CD4-positive, alpha-beta T cell treated with Interleukin-4 for 1 hour (primary cell): Measurements from ENCODE around the gene C4B.
"Not testable (repeated sequence)": the region's sequence is repeated elsewhere in the genome, so short reads cannot be mapped to it uniquely, and the experiment has no call there.

Experiments
- DNase-seq, 2 donors: peaks; one replicate each; pipeline ENCODE4 v3.0.0-alpha.2; 2020 to 2022

Gene C4B

DNA sequence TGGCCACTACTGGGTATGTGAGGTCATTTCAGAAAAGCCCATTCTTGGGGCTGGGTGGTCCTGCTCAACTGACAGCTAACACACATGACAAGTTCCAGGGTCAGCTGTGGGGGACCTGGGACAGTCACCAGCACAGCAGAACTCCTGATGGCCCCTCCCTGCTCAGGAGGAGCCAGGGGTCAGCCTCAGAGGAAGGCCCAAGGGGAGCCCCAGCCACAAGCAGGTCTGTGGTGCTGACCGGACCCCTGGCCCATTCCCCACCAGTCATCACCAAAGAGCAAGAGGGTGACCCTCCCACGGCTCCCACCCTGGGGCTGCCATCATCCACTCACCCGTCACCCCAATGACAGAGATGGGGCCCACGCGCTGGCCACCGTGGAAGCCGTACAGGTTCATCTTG lies 41.7 kb downstream of the C4B start:
- DNase-seq, result no peak

DNA sequence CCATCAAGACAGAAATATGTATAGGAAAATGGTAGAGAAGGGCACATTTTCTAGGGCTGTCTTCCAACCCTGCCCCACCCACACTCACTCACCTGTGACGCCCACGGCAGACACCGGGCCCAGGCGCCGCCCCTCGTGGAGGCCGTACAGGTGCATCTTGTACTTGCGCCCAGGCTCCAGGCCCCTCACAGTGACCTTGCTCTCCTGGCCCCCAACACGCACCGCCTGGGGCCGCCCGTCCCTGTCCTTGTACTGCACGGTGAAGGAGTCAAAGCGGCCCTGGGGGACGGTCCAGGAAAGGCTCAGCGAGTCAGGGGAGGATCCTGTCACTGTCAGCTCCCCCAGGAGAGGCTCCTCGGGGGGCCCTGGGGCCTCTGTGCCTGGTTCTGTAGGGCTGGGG lies 43.4 kb downstream of the C4B start:
- no peak for DNase-seq

DNA sequence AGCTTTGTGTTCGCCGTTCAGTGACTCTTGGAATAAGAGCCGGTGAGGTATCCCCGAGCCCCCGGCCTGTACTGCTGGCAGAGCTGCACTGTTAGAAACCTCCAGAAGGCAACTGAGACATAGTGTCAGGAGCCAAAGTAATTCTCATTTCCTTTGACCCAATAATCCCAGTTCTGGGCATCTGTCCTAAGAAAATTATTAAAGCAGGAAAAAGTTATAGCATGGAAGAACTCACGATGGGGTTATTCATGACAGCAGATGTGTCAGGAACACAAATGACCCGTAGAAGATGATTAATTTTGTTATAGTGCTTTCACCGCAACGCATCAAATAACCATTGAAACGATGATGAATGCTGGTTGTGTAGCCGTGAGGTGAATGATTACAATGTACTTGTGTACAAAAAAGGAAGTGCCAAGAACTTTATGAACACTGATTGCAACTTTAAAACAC lies 43.9 kb downstream of the C4B start:
- DNase-seq, result no peak

DNA sequence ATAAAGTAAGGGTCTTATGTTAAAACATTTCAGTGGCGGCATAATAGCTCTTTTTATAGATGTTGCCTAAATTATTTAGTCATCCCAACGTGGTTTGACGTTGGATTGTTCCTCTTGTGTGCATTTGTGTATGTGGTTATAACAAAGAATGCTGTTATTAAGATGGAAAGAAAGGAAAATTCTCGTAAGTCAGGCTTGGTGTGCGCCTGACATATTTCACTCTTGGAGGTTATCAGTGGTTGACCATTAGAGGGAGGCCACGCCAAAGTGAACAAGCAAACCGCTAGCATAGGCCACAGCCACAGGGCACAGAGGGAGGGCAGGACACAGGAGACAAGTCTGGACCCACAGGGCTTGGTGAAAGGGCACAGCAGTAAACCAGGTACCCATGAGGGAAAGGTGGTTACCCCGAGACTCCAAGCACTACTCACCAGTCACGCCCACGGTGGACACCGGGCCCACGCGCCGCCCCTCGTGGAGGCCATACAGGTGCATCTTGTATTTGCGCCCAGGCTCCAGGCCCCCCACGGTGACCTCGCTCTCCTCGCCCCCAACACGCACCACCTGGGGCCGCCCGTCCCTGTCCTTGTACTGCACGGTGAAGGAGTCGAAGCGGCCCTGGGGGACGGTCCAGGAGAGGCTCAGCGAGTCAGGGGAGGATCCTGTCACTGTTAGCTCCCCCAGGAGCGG lies 46.5 kb downstream of the C4B start:
- DNase-seq, result no peak

DNA sequence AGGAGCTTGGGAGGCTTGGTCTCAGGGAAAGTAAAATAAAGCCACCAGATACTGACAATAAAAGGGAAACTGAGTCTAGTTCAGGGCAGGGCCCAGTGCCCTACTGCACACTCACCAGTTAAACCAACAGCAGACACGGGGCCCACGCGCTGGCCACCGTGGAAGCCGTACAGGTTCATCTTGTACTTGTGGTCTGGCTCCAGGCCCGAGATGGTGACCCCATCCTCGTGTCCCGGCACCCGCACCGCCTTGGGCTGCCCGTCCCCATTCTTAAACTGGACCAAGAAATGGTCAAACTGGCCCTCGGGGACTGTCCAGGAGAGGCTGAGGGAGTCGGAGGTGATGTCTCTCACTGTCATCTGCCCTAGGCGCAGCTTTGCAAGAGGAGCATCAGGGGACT lies 50.1 kb downstream of the C4B start:
- DNase-seq, result no peak

DNA sequence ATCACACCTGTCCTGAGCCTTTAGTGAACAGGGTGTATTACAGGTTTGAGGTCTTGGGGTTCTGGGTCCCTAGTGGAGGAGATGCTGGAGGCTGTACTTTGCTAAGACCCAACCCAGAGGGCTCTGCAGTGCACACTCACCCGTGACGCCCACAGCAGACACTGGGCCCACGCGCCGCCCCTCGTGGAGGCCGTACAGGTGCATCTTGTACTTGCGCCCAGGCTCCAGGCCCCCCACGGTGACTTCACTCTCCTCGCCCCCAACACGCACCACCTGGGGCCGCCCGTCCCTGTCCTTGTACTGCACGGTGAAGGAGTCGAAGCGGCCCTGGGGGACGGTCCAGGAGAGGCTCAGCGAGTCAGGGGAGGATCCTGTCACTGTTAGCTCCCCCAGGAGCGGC lies 52.9 kb downstream of the C4B start:
- not testable (repeated sequence) for DNase-seq

DNA sequence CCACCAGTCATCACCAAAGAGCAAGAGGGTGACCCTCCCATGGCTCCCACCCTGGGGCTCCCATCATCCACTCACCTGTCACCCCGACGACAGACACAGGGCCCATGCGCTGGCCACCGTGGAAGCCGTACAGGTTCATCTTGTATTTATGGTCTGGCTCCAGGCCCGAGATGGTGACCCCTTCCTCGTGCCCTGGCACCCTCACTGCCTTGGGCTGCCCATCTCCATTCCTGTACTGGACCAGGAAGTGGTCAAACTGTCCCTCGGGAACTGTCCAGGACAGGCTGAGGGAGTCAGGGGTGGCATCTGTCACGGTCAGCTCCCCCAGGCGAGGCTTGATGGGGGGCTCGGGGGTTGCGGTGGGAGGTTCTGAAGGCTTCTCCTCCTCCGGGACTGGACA lies 53.7 kb downstream of the C4B start:
- not testable (repeated sequence) for DNase-seq

DNA sequence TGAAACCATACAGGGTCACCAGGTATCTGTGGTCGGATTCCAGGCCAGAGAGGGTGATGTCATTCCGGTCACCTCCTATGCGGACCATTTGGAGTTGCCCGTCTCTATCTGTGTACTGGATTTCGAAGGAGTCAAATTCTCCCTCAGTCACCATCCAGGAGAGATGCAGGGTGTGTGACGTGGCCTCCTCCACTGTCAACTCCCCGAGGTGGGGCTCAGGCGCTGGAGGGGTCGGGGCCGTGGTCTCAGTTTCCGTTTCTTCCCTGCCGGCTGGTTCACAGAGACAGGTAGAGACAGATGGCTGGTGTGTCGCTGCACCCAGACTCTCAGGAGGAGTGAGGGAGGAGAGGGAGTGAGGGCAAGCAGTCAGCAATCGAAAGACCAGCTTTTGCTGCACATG lies 54.3 kb downstream of the C4B start:
- DNase-seq, result no peak

DNA sequence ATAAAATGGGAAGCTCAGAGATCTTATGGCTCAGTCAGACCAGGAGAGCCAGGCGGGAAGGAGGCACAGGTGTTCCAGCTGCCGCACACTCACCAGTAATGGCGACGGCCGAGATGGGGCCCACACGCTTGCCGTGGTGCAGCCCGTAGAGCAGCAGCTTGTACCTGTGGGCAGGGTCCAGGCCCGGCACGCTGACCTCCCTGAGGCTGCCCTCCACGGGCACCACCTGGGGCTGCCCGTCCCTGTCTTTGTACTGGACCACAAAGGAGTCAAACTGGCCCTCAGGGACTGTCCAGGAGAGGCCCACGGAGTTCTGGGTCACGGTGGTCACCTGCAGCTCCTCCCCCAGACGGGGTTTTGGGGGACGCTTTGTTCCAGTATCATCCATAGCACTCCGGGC lies 54.9 kb downstream of the C4B start:
- DNase-seq, result no peak

DNA sequence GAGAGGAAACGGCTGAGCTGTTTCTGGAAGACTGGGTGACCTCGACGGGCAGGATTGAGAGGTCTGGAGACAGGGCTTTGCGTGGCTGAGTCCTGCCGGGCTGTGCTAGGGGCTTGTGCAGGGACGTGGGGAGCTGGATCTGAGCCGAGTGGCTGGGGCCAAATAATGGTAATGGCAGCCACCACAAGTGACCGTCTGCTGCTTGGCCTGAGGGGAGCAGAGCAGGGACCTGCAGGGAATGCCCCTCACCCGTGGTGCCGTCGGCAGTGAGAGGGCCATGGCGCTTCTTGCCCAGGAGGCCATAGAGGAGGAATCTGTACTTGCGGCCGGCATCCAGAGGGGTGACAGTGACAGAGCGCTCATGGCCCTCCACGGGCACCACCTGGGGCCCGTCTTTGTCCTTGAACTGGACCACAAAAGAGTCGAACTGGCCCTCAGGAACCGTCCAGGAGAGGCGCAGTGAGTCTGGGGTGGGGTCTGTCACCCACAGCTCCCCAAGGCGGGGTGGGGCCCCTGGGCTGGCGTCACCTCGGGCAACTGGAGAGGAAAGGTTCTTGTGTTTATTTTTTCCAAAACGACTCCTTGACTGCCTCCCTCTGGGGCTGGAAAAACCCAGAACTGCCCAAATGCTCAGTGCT lies 55.4 kb downstream of the C4B start:
- no peak for DNase-seq

DNA sequence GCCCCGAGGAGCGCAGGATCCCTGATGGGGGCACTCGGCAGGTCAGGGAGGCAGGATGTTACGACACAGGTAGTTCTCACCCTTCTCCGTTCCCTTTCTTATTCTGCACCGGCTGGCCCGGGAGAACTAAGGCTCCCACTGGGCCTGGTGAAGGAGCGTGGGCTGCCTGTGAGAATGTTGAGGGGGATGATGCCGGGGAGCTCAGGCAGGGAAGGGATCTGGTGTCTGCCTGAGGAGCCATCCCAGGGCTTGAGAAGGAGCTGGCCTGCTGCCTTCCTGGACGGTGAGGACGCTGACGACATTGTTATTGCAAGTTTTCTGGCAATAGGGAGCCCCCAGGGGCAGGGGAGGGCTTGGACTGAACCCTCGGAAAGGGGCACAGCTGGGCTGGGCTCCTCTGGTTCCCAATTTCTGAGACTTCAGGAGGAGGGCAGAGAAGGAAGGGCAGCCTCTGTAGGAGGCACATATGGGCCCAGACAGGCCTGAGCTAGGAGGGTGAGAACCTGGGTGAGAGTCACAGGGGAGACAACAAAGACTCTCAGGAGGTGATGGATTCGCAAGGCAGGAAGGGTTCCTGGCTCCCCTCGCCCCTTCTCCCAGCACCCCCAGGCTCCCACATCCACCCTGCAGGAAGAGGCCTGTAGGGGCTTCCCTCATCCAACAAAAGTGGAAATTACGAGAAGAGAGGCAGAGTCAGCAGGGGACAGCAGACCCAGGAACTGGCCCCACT lies 56.4 kb downstream of the C4B start:
- no peak for DNase-seq

DNA sequence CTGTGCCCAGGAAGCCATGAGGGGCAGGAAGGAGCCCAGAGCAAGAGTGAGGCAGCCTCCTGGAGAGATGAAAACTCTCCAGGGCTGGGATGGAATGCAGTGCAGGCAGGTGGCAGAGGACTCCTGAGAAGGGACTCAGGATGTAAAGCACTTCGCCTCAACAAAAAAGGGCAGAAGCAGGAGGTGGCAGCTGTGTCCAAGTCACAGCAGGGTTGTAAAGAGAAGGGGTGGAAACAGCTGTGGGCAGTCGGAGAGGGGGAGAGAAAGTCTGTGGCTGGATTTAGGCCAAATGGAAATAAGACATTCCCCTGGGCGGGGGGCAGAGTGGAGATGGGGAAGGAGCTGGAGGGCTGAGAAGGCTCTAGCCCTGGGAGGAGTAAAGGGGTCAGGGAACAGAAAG lies 58.5 kb downstream of the C4B start:
- DNase-seq, result no peak

DNA sequence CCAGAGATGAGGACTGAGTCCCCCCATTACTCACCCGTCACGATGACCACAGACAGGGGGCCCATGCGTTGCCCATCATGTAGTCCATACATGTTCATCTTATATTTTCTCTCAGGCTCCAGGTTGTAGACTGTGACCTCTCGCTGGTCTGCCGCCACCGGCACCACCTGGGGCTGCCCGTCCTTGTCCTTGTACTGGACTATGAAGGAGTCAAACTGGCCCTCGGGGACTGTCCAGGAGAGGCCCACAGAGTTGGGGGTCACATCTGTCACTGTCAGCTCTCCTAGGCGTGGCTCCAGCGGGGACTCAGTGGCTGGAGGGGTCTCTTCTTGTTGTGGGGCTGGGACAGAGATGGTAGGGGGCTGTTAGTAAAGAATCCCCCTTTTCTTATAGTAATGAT lies 59.0 kb downstream of the C4B start:
- no peak for DNase-seq

DNA sequence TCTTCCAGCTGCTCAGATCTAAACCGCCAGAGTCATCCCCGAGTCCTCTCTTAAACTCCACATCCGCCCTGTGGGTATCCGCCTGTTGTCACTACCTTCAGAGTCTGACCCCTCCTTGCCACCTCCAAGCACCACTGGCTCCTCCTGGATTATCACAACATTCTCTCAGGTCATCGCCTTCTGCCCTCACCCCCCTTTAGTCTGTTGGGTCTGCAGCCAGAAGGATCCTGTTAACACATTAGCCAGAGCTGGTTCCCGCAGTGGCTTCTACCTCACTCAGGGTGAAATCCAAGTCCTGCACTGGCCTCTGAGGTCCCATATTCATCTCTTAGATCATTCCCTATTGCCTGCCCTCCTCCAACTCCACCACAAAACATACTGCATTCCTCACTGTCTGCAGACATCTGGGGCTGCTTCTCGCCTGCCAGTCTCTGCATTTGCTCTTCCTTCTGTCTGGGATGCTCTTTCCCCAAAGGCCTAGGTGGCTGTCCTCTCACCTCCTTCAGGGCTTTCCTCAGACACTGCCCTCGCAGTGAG lies 60.5 kb downstream of the C4B start:
- DNase-seq, result no peak

DNA sequence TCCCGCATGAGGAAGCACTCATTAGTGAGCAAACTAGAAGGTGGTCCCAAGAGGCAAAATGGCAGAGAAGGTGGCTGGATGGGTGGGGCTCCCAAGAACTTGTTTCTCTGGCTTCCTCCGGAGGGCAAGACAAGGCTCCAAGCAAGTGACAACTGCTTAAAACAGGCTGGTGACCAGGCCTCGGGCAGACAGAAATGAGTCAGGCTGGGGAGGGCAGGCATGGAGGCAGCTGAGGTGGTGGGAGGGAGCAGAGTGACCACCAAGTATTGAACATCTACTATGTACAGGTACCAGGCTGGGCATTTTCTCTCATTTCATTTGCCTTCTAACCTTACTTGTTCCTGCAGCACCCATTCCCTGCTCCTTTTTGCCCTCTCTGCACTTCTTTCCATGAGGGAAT lies 61.2 kb downstream of the C4B start:
- DNase-seq, result no peak

DNA sequence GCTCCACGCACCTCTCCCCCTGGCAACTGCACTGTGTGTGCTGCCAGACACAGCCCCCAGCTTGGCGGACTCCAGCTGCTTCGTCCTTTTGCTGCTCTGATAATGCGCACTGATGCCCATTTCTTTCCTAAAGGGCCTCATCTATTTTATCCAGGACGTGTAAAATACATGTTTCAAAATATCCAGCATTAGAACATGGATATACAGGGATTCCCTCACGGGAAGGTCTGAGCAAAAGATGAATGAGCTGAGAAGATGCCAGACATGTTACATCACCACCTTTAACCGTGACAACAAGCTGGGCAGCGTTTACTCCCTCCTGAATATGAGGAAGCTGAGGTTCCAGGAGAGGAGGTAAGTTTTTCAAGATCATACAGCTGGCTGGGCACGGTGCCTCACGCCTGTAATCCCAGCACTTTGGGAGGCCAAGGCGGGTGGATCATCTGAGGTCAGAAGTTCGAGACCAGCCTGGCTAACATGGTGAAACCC lies 61.8 kb downstream of the C4B start:
- DNase-seq, result no peak

DNA sequence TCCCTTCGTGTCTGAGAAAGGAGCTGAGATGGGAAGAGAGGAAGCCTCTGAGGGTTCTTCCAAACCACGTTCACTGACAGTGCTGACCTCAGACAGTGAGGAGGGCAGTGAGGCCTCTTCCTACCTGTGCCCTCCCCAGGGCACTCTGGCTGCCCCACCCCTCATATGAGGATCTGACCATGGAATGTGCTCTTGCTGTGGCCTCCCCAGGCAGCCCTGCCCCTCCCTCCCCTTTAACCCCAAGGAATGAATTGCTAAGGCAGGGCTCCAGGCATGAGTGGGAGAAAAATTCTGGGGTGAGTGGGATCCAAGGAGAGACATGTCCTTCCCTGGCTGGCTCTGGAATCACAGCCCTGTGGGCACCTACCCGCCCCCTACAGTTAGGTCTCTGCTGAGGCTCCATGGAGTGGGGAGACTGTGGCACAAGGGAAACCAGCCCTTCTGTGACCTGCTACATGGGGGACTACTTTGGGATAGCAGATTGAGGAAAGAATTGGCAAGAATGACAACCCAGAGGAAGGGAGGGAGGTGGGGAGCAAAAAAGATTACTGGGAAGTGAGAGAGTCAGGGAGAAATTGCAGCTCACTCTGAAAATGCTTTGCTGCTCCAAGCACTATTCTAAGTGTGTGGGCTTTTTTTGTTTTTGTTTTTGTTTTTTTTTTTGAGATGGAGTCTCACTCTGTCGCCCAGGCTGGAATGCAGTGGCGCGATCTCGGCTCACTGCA lies 65.1 kb downstream of the C4B start:
- DNase-seq, result no peak

DNA sequence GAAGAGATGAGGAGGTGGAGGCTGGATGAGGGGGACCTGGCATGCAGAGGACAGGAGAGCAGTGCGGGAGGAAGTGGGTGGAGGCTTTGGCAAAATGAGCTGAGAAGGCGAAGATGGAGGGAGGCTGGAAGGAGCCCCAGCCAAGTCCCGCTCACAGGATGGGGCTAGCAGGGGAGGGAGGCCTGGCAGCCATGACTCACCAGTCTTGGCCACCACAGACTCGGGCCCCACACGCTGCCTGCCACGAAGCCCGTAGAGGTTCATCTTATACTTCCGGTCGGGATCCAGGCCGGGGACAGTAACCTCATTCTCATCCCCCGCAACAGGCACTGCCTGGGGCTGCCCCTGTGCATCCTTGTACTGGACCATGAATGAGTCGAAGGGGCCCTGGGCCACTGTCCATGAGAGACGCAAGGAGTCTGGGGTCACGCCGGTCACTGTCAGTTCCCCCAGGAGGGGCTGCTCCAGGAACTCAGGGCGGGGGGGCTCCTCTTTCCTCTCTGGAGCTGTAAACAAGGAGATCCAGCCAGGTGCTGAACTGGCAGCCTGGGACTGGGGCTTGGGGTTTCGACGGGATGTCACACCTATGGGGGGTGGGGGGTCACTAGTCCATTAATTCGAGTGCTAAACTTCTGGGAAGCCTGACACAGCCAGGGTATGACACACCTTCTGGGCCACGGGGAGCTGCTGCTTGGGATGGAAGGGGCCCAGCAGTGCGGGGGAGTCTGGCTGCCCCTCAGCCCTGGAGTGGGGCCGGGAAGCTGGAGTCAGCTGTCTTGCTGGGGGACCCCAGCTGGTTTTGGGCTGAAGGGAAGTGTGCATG lies 66.8 kb downstream of the C4B start:
- no peak for DNase-seq

DNA sequence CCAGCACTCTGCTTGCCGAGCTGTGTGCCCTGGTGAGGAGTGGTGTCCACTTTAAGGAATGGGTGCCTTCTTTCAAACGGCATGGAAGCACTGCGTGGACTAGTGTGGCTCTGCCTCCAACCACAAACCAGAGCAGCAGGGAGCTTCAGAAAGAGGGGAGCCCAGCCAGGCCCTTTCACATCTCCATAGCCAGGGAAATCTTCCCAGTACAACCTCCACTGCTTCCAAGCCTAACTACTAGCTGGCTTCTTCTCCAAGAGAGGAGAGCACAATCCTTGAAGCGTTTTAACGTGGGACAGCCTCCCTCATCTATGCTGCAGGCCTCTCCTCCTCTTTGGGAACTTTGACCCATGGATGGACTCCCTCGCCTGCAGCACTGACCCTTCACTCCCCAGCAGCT lies 67.9 kb downstream of the C4B start:
- no peak for DNase-seq

DNA sequence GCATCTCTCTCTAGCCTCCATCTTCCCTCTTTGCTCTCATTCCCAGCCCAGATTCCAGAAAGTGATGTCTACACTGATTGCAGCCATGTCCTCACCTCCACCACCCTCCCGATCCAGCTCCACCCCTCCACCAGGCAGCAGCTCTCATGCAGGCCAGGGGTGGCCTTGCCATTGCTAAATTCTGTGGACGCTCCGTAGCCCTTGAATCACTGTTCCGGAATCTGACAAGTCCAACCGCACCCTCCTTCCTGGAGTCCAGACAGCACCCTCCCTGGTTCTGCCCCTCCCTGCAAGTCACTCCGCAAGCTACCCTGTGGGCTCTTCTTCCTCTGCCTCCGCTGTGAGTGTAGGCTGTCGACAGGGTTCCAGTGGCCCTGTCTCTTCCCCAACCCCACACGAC lies 68.3 kb downstream of the C4B start:
- DNase-seq, result no peak

DNA sequence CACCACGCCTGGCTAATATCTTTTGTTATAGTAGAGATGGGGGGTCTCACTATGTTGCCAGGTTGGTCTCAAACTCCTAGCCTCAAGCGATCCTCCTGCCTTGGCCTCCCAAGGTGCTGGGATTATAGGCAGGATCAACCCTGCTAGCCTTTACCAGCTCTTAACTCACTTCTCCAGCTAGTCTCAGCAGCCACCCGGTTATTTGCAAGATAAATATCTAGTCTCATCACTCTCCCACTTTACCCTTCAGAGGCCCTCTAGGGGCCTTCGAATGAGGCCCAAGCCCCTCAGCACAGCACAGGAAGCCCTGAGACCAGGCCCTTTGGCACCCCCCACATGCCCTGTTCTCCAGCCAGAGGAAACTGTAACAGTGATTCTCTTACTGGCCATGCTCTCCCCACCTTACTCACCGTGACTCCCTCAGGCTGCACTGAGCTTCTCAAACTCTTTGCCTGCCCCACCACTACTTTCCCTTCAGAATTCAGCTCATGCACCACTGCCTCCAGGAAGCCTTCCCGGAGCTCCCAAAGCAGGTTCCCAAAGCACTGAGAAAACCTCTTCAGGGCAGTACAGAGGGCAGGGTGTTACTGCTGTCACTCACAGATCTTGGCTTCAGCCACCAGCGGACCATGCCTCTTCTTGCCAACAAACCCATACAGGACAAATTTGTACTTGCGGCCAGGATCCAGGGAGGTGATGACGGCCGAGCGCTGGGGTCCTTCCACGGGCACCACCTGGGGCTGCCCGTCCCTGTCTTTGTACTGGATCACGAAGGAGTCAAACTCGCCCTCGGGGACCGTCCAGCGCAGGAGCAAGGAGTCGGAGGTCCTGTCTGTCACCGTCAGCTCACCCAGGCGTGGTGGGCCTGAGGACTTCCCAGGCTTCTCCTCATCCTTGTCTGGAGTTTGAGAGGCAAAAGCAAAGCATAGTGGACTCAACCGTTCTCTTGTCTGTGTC lies 69.5 kb downstream of the C4B start:
- DNase-seq, result no peak
